GM18870 (cell line): Measurements from ENCODE around the gene DSCAML1.

Source experiments
- ATAC-seq: cut with Tn5 transposase; IDR thresholded peaks from one replicate; pipeline ENCODE4 v1.9.1; 2021; ENCODE audit warnings: moderate library complexity; ENCODE audit not compliant: unreplicated experiment

Gene DSCAML1

GRCh38 chr11:117701781-117702180 is 95.2 kb downstream of the DSCAML1 start:
- no peak for ATAC-seq

DNA sequence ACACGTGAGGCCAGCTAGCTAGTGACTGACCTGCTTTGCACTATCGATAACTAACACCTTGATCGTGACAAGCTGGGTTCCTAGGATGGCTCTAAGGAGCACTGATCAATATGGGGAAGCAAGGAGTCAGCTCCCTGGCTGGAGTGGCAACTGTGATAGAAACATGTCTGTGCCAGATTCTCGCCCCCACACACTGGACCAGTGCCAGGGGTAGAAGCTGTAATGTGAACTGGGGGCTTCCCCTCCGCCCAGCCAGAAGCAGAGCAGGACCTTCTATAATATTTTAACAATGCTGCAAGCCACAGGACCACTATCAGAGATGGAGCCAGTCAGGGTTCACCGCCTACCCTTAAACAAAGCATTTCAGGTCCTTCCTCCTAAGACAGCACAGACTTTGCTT is 96.5 kb downstream of the DSCAML1 start:
- no peak for ATAC-seq

DNA sequence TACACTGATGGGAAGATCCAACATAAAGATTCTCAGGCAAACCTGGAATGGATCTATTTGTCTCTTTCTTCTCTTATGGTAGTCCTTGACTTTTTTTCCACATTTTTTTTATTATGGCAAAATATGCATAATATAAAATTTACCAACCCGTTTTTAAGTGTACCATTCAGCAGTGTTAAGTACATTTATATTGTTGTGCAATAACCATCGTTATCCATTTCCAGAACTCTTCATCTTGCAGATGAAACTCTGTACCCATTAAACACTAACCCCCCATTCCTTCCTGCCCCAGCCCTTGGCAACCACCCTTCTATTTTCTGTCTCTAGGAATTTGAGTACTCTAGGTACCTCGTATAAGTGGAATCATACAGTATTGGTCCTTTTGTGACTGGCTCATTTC is 99.7 kb downstream of the DSCAML1 start:
- ATAC-seq, result no peak

DNA sequence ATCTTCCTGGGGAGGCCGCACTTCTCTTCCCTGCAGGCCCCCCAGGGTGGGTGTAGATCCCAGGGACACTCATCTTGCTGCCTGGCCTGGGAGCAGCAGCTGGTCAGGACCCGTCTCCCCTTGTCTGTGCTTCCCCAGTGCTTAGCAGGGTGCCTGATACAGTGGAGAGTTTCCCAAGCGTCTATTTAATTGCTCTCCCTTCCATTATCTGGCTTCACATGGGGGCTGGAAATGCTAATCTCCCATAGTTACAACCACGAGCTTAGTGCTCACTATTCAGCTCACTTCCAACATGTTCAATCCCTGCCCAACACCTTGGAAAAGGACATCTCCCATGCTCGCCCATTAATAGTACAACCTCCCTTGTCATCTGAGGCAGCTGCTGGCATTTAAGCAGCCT is 100.5 kb downstream of the DSCAML1 start:
- ATAC-seq, result no peak

GRCh38 chr11:117693344-117693743 is 103.7 kb downstream of the DSCAML1 start:
- no peak for ATAC-seq

GRCh38 chr11:117691516-117691915 is 105.5 kb downstream of the DSCAML1 start:
- no peak for ATAC-seq

GRCh38 chr11:117691218-117691514 is 105.8 kb downstream of the DSCAML1 start:
- no peak for ATAC-seq

- no peak for ATAC-seq
Observed at GRCh38 chr11:117690484-117691217, 106.4 kb downstream of the DSCAML1 start.

GRCh38 chr11:117688255-117688797 is 108.7 kb downstream of the DSCAML1 start:
- ATAC-seq, result no peak

DNA sequence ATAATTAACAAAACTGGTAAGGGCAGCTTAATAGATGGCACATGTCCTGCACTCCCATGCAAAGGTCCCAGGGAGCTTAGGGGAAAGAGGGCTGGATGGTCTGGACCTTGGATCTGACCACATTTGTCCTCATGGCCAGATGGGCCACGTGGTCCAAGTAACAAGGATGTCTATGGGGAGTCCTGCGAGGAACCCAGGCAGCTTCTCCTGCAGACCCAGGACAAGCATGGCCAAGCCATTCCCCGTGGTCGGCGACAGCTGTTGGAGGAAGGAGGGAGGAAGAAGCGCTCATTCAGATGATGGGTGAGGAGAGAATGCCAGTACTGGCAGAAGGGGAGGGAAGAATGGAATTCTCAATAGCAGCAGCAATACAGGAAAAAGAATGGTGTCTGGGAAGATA is 109.2 kb downstream of the DSCAML1 start:
- ATAC-seq, result no peak

DNA sequence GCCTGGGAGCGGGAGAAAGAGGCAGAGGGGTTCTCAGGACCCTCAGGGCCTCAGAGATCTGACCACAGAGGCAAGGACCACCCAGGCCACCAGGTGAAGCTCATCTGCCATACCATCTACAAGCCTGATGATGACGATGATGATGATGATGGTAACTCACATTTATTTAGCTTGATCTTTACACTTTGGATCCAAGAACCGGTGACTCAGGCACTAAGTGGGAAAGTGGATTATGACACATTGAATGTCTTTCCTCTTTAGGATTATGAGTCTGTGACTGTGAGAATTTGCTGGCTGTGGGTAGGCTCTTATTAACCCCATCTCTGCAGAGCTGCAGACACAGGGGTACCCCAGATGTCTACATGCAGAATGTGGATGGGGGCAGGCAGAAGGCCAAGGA is 110.3 kb downstream of the DSCAML1 start:
- ATAC-seq, result no peak

GRCh38 chr11:117685566-117685965 is 111.5 kb downstream of the DSCAML1 start:
- no peak for ATAC-seq

- no peak for ATAC-seq
Observed at GRCh38 chr11:117684731-117685130, 112.3 kb downstream of the DSCAML1 start.

DNA sequence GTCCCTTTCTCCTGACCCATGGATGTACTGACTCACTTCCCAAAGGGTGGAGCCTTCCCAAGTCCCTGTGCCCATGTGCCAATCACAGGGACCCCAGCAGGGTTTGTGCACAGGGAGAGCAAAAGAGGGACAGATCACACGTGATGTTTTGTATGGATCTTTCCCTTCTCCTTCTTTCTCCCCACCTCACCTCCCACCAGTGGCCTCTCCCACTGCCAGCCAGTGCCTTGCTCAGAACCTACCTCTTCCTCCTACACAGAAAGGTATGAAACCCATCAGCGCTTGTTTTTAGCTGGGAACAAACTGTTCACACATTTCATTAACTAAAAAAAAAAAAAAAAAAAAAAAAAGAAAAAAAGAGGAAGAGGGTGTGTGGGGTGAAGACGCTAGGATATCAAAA is 112.9 kb downstream of the DSCAML1 start:
- no peak for ATAC-seq

DNA sequence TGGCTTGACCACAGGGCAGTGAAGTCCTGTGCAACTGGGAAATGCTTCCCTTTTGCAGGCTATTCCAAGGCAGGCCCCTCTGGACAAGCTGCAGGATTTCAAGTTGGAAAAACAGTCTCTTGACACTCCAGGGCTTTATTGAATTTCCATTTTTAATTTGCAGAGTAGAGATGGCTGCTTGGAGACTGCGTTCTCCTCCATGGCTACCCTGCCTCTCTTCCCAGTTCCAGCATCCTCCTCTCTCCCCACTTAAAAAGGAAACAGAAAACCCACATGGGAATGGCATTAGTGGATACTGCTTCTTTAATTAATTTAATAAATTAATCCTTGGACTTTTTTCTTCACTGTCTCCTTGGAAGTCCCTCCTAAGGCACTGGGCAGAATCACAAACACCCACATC is 115.6 kb downstream of the DSCAML1 start:
- ATAC-seq, result no peak

DNA sequence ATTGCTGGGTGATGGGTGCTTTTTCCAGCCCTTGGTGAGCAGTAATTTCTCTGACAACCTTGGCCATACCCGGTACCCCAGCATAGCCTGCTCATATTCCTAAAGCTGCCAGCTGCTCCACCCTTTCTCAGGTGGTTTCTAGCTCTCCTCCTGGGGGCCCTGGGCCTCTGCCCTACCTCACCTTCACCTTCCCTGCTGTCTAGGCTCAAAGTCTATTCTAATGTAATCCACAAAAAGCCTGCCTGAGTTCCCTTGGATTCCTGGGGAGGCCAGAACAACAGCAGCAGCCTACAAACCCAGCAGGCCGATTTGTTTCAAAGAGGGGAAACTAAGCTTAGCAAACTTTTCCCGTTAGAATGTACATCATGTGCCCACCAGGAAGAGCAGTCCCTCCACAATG is 117.6 kb downstream of the DSCAML1 start:
- no peak for ATAC-seq

- no peak for ATAC-seq
Observed at GRCh38 chr11:117678658-117679406, 118.2 kb downstream of the DSCAML1 start.

- ATAC-seq, result no peak
Observed at GRCh38 chr11:117677729-117678310, 119.2 kb downstream of the DSCAML1 start.

- no peak for ATAC-seq
Observed at GRCh38 chr11:117676501-117676900, 120.5 kb downstream of the DSCAML1 start.

- no peak for ATAC-seq
Observed at GRCh38 chr11:117673602-117674001, 123.4 kb downstream of the DSCAML1 start.

DNA sequence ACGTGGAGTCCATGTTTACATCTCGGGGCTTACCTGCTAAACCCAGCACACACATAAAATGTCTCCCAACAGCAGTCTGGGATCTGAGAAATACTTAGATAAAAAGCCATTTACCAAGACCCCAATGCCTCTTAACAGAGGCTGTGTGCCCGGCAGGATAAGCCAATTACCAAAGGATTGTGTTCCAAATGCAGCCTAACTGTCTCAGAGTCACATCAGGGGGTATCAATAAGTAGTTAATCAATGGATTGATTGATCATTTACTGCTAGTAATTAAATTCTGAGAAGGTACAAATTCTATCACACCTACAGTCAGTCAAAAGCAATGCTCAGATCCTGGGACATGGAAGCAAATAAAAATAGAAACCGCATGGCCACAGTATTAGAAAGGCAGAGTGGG is 125.6 kb downstream of the DSCAML1 start:
- ATAC-seq, result no peak

DNA sequence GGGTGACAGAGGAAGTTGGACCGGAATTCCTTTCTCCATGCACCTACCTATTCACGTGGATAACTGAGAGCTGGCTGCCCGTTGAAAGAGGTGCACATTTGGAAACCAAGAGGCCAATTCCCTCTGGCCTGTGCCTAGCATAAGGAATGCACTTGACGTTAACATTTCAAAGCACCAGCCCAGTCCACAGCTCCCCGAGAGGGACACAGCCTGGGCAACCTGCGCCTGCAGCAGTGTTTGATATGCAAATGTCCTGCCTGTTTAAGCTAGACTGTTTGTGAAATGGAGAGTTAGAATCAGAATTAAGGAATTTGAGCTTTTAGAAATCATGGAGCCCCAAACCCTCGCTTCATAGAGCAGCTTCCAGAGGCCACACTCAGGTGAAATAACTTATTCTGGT is 126.1 kb downstream of the DSCAML1 start:
- ATAC-seq, result no peak
